ENCODE measurements around the gene TSR3. TPM values are rescaled to one million over a fixed set of nuclear protein-coding genes. Genes with fewer than 3 reads are reported as not detected.

Gene TSR3
- total RNA-seq, 4 donors from 2014 or later = 84.1 to 107 (median 96.7) TPM

DNA sequence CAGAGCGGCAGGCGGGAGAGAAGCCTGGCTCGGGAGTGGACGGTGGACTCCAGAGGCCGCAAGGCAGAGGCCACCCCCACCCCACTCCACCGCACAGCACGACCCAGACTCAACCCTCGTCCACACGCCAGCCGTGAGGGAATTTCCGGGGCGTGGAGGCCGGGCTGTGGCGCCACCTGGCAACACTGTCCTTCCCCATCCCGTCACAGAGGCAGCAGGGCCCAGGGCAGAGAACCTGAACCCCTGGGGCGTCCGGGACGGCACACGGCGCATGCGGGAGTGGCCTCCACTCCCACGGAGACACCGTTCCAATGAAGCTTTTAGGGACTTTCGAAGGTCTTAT is 23.6 kb upstream of the TSR3 start:
- 95 to 98% methylated on average over 13 to 19 of the region's 24 CpGs for WGBS, 2 donors
- H3K9me3 ChIP-seq = no peaks in the 10 kb centered on the region
- H3K27ac ChIP-seq = no peak overlapping the region
- H3K27me3 ChIP-seq = no peaks in the 10 kb centered on the region
- H3K4me3 ChIP-seq (replicated peaks in 1 of 3) = no peak overlapping the region
- DNase-seq = no peak
- TF ChIP-seq POLR2A (IDR thresholded peaks at IDR 0.05) (no peak), CTCF (IDR thresholded peaks at IDR 0.05) (no peak)
- H3K4me1 ChIP-seq = peaks cover 13 to 14% of the 10 kb centered on the region in 2 donors
- H3K36me3 ChIP-seq = peaks cover 2 to 4% of the 10 kb centered on the region in 2 donors
- intact Hi-C loops (cut with DNase I) = no loop called here

GRCh38 chr16:1374418-1375297 is 23.0 kb upstream of the TSR3 start:
- intact Hi-C loops (cut with DNase I) = no loop called here
- H3K4me3 ChIP-seq (replicated peaks in 1 of 3) = no peak overlapping the region
- 95 to 98% methylated on average over 6 to 33 of the region's 46 CpGs for WGBS, 2 donors
- TF ChIP-seq CTCF (IDR thresholded peaks at IDR 0.05) = no peak
- no peak for TF ChIP-seq POLR2A (IDR thresholded peaks at IDR 0.05)
- no peak overlapping the region for H3K27ac ChIP-seq
- peaks cover 4 to 8% of the 10 kb centered on the region in 2 donors for H3K36me3 ChIP-seq
- H3K9me3 ChIP-seq = no peaks in the 10 kb centered on the region
- H3K27me3 ChIP-seq = no peaks in the 10 kb centered on the region
- DNase-seq = no peak
- H3K4me1 ChIP-seq = peaks cover 10 to 11% of the 10 kb centered on the region in 2 donors

- H3K9me3 ChIP-seq = no peaks in the 10 kb centered on the region
- no peak overlapping the region for H3K4me3 ChIP-seq (replicated peaks in 1 of 3)
- intact Hi-C loops (cut with DNase I) = no loop called here
- no peak overlapping the region for H3K27ac ChIP-seq
- DNase-seq = no peak
- TF ChIP-seq CTCF (IDR thresholded peaks at IDR 0.05) = no peak
- TF ChIP-seq POLR2A (IDR thresholded peaks at IDR 0.05) = no peak
- H3K36me3 ChIP-seq = peaks cover 4 to 11% of the 10 kb centered on the region in 2 donors
- no peaks in the 10 kb centered on the region for H3K4me1 ChIP-seq
- no peaks in the 10 kb centered on the region for H3K27me3 ChIP-seq
- WGBS, 2 donors = 91 to 99% methylated on average over 5 to 9 of the region's 21 CpGs
Measured at GRCh38 chr16:1372292-1372950, 20.7 kb upstream of the TSR3 start.

DNA sequence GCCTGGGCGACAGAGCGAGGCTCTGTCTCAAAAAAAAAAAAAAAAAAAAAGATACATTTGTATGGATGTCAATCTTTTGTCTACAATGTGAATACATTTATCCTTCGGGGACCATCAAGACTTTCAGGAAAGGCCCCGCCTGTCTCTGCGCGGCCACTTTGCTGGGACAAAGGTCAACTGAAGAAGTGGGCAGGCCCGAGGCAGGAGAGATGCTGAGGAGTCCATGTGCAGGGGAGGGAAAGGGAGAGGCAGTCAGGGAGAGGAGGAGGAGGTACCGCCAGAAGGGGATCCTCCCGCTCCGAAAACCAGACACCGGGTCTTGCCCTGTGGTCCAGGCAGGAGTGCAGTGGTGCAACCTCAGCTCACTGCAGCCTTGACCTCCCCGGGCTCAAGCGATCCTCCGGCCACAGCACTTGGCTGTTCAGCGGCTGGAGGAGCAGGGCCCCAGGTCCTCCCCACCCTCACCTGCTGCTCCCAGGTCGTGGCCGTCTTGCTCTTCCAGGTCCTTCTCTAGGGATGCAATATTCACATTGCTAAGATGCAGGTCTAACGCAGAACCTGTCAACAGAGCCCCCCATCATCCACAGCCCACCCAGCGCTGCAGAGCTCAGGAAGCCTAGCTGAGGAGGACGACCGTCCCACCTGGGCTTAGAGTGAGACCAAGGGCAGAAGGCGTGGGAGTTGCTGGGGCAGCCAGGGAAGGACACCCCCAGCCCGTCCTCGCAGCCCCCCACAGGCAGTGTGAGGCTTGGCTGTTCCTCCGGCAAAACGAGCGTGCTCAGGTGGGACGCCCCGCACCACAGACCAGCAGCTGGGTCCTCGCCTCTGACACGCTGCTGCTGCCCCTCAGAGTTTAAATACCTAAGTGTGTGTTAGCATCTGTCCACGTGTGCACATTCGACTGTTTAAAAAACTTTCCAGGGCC is 19.6 kb upstream of the TSR3 start:
- peaks cover 11 to 18% of the 10 kb centered on the region in 2 donors for H3K36me3 ChIP-seq
- WGBS, 2 donors = 91 to 92% methylated on average over 18 to 33 of the region's 33 CpGs
- H3K27ac ChIP-seq = no peak overlapping the region
- no peak for TF ChIP-seq POLR2A (IDR thresholded peaks at IDR 0.05)
- TF ChIP-seq CTCF (IDR thresholded peaks at IDR 0.05) = no peak
- no peak for DNase-seq
- no peak overlapping the region for H3K4me3 ChIP-seq (replicated peaks in 1 of 3)
- H3K4me1 ChIP-seq = no peaks in the 10 kb centered on the region
- intact Hi-C loops (cut with DNase I) = no loop called here
- no peaks in the 10 kb centered on the region for H3K27me3 ChIP-seq
- no peaks in the 10 kb centered on the region for H3K9me3 ChIP-seq

Measured in thyroid gland (tissue), 4 donors.